ENCODE data around the gene EMC10.

EMC10 gene

DNA sequence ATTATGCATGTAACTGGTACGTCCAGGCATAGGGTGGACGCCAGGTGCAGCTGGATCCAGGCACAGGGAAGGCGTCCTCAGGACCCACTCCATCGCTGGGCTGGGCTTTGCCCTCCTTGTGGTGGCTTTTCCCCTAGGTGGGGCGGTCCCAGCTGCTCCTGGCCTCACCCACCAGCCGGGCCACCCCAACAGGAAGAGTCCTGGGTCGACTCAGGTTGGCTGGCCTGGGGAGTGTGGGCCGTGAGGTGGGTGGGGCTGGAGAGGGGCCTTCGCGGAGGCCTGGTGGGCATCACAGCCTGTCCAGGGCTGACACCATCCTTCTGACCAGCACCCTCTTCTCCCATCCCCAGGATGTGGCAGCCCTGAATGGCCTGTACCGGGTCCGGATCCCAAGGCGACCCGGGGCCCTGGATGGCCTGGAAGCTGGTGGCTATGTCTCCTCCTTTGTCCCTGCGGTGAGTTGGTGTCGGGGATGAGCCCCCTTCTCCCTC, 3.5 kb downstream of the EMC10 start:
- DNase-seq = no peak

DNA sequence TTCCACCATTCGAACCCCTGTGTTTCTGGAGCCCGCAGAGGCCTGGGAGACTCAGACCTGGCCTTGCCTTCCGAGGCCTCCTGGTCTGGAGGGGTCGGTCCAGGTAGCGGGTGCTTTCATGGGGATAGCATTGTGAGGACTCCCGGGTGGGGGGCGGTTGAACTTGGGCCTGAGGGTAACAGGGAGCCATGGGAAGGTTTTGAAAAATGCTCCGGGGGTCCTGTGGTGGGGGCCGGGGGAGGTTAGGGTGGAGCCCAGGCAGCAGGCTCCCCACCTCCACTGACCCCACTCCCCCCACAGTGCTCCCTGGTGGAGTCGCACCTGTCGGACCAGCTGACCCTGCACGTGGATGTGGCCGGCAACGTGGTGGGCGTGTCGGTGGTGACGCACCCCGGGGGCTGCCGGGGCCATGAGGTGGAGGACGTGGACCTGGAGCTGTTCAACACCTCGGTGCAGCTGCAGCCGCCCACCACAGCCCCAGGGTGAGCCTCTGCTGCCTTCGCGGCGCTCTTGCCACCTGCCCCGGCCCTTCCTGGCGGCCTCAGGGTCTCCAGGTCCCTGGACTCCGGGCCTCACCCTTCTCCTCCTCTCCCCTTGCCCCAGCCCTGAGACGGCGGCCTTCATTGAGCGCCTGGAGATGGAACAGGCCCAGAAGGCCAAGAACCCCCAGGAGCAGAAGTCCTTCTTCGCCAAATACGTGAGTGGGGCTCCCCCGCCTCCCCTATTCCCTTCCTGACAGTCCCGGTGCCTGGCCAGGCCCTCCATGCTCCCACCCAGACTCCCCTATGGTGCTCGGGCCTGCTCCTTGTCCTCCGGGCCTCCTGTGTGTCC, 4.2 kb downstream of the EMC10 start:
- no peak for DNase-seq

- no peak for DNase-seq
Measured at GRCh38 chr19:50481351-50482149, 5.2 kb downstream of the EMC10 start.

GRCh38 chr19:50482271-50482855, 6.1 kb downstream of the EMC10 start:
- DNase-seq = no peak

DNA sequence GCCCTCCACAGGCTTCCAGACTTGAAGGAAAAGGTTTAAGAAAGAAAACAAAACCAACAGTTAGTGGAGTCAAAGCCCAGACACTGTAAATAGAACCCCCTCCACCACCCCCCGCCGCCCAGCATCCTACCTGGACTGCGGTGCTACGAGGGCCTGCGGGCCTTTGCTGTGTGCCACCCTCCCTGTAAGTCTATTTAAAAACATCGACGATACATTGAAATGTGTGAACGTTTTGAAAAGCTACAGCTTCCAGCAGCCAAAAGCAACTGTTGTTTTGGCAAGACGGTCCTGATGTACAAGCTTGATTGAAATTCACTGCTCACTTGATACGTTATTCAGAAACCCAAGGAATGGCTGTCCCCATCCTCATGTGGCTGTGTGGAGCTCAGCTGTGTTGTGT, 6.6 kb downstream of the EMC10 start:
- no peak for DNase-seq

- no peak for DNase-seq
Measured at GRCh38 chr19:50485284-50485955, 9.1 kb downstream of the EMC10 start.

DNA sequence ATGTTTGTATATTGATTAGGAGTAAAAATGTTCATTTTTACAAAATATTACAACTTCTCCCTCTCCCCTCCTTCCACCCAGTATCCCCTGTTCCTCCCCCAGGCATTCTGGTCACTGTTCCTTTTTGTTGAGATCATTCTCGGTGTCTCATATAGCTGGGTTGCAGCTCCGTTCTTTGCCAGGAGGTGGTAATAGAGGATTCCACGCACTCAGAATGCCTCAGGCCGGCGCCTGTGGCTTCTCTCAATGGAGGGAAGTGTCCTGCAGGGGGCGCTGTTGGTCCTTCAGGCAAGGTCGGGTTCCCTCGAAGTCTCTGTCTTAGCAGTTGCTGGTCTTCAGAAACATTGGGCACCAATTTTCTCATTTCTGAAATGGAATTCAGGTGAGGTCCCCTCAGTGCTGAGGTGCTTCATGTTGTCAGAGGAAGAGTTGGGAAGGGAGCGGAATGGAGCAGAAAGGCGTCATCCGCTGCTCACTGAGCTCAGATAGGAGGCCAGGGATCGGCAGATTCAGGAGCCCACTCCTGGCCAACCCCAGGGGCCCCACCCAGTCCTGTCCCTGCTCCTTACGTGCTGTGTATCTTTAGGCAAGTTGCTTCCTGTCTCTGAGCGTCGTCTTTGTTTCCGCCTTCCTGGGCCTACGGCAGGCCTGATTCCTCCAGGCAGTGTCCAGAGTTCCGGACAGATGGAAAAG, 10.7 kb downstream of the EMC10 start:
- DNase-seq = no peak

GRCh38 chr19:50488389-50489194, 12.3 kb downstream of the EMC10 start:
- no peak for DNase-seq

GRCh38 chr19:50489461-50490011, 13.2 kb downstream of the EMC10 start:
- no peak for DNase-seq

- DNase-seq = no peak
Measured at GRCh38 chr19:50490411-50490811, 14.1 kb downstream of the EMC10 start.

GRCh38 chr19:50490991-50491472, 14.7 kb downstream of the EMC10 start:
- DNase-seq = no peak

DNA sequence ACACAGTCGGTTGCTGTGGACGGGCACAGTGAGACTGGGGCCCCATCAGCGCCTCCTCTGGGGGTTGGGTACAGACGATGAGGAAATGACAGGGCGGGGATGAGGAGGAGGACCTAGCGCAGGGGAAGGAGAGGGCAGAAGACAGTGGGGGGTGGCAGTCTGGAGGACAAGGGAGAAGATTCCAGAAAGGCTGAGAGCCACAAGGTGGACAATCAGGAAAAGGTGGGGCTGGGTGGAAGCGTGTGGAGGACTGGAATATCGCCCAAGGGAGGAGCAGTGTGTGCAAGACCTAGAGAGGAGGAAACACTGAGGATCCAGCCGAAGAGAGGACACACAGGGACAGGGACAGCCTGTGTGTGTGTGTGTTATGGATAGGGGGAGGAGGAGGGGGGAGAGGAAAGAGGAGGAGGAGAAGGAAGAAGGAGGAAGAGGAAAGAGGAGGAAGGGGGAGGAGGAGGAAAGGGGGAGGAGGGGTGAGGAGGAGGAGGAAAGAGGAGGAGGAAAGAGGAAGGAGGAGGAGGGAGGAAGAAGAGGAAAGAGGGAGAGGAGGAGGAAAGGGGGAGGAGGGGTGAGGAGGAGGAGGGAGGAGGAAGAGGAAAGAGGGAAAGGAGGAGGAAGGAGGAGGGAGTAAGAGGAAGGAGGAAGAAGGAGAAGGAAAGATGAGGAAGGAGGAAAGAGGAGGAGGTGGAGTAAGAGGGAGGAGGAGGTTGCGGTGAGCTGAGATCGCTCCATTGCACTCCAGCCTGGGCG, 16.2 kb downstream of the EMC10 start:
- peak; percentile 19 for DNase-seq

GRCh38 chr19:50493171-50493570, 16.9 kb downstream of the EMC10 start:
- no peak for DNase-seq

GRCh38 chr19:50494186-50495019, 18.1 kb downstream of the EMC10 start:
- no peak for DNase-seq

DNA sequence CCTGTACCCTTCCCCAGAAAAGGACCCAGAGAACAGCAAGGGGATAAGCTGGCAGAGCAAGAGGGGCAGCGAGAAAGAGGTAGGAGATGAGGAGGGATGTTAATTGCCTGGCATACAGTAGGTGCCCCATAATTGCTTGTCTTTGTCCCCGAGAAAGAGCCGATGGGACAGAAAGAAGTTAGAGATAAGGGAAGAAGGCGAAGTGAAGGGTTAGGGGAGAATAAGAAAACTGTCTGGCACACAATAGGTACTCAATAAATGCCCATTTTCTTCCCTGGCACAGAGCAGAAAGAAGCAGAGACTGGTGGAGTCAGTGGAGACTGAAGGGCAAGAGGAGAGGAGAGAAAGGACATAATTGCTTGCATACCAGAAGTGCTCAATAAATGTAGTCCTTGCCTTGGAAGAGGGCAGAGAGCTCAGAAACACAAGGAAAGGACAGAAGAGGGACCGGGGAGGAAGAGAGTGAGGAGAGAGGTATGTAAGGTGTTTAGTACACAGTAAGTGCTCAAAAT, 18.8 kb downstream of the EMC10 start:
- no peak for DNase-seq

- DNase-seq = no peak
Measured at GRCh38 chr19:50496189-50497021, 20.1 kb downstream of the EMC10 start.

GRCh38 chr19:50497022-50497405, 20.7 kb downstream of the EMC10 start:
- DNase-seq = no peak

Data from activated T-cell treated with anti-CD3 and anti-CD28 coated beads for 4 hours (primary cell).